ENCODE data around the gene POPDC3. TPM values are rescaled to one million over a fixed set of nuclear protein-coding genes. Genes with fewer than 3 reads are reported as not detected.

Gene POPDC3
- total RNA-seq, 1 experiment from 2014 or later: 5.7 TPM

- Histone ChIP-seq H4K8ac (replicated peaks; ENCODE audit: insufficient read length, low read depth, low read length) (no peak overlapping the region), H3K23ac (ENCODE audit: insufficient read length, low read depth, low read length) (no peak overlapping the region), H4K20me1 (ENCODE audit: control insufficient read depth, insufficient read depth, insufficient read length) (no peaks in the 10 kb centered on the region), H3K9ac (ENCODE audit: extremely low read depth, insufficient read length, low read length) (no peak overlapping the region), H3K4ac (ENCODE audit: low read depth, low read length) (no peak overlapping the region), H2BK15ac (ENCODE audit: low read depth, low read length) (no peak overlapping the region), H3K4me2 (ENCODE audit: insufficient read depth, insufficient read length, low read length) (no peak overlapping the region), H4K91ac (ENCODE audit: insufficient read length, low read depth, low read length) (no peak overlapping the region), H2BK20ac (ENCODE audit: low read depth, low read length, poor library complexity, severe bottlenecking) (no peak overlapping the region), H2BK12ac (ENCODE audit: insufficient read length, low read depth, low read length) (no peak overlapping the region), H2AFZ (ENCODE audit: low read length) (no peak overlapping the region), H3K79me1 (ENCODE audit: insufficient read depth, low read depth, low read length, poor library complexity, severe bottlenecking) (no peaks in the 10 kb centered on the region), H3T11ph (ENCODE audit: low read length) (no peak overlapping the region), H3K56ac (ENCODE audit: insufficient read length, low read depth, low read length) (no peak overlapping the region), H3K27me3 (ENCODE audit: insufficient read depth, low read length) (no peaks in the 10 kb centered on the region), H3K4me1 (ENCODE audit: insufficient read depth, low read length) (no peaks in the 10 kb centered on the region; the same call in 1 of the 2 replicates), H2BK120ac (ENCODE audit: low read depth, low read length, poor library complexity, severe bottlenecking) (no peak overlapping the region), H3K18ac (ENCODE audit: insufficient read length, low read depth, low read length) (no peak overlapping the region), H4K5ac (ENCODE audit: insufficient read length, low read depth, low read length) (no peak overlapping the region), H3K14ac (ENCODE audit: insufficient read depth, low read length) (no peak overlapping the region), H2BK5ac (ENCODE audit: insufficient read length, low read length) (no peak overlapping the region), H3K23me2 (ENCODE audit: insufficient read length, low read depth, low read length, poor library complexity, severe bottlenecking) (no peaks in the 10 kb centered on the region), H3K9me3 (ENCODE audit: control insufficient read depth, low read depth, low read length) (no peaks in the 10 kb centered on the region), H3K79me2 (ENCODE audit: insufficient read depth, low read length) (no peaks in the 10 kb centered on the region), H2AK5ac (ENCODE audit: insufficient read length, low read length) (no peak overlapping the region), H3K27ac (ENCODE audit: insufficient read length, low read depth, low read length) (no peak overlapping the region)
- peaks cover 4 to 7% of the 10 kb centered on the region in 2 experiments for H3K4me1 Mint-ChIP-seq
- H3K27ac Mint-ChIP-seq: no peak overlapping the region
- H3K4me3 Mint-ChIP-seq: no peak overlapping the region
- no peaks in the 10 kb centered on the region for H3K27me3 Mint-ChIP-seq (ENCODE audit: low read depth)
- TF ChIP-seq CTCF (conservative IDR thresholded peaks at IDR 0.05): no peak
- no CpG with 5 or more reads among the region's 2 CpGs for WGBS (ENCODE audit: extremely low coverage, insufficient read length, low lambda C conversion rate)
- H3K9me3 Mint-ChIP-seq: no peaks in the 10 kb centered on the region
- DNase-seq: no peak
- no peaks in the 10 kb centered on the region for H3K36me3 Mint-ChIP-seq (ENCODE audit: insufficient read depth in 1 of 3, low read depth in 3 of 3)
Measured at GRCh38 chr6:105111871-105112270, 67.9 kb downstream of the POPDC3 start.
